NT2/D1 (cell line): ENCODE measurements around the gene AP5Z1.

Experiments
- DNase-seq: peaks from one replicate; pipeline ENCODE4 v3.0.0-alpha.2; 2011; ENCODE audit warnings: low read depth, low spot score
- H3K27me3 ChIP-seq: 2 replicates; pipeline ENCODE4 v1.6.0; 2011; ENCODE audit warnings: mild to moderate bottlenecking; ENCODE audit not compliant: insufficient read length, insufficient read depth
- H3K36me3 ChIP-seq: 2 replicates; pipeline ENCODE4 v1.6.1; 2011; ENCODE audit warnings: mild to moderate bottlenecking, low read length, mixed read lengths; ENCODE audit not compliant: insufficient read depth, insufficient read length
- H3K4me1 ChIP-seq: 2 replicates; pipeline ENCODE4 v1.5.1; 2011; ENCODE audit not compliant: insufficient read depth, insufficient read length
- H3K4me3 ChIP-seq: 2 replicates; pipeline ENCODE4 v1.5.1; 2011; ENCODE audit warnings: low read depth; ENCODE audit not compliant: insufficient read length
- H3K9ac ChIP-seq: 2 replicates; pipeline ENCODE4 v1.6.0; 2011; ENCODE audit warnings: low read depth; ENCODE audit not compliant: insufficient read length
- H3K9me3 ChIP-seq: 2 replicates; pipeline ENCODE4 v1.5.1; 2011; ENCODE audit warnings: mild to moderate bottlenecking, low read length; ENCODE audit not compliant: insufficient read depth
- SUZ12 ChIP-seq: IDR thresholded peaks from 2 replicates; pipeline ENCODE4 v1.6.1; 2011; ENCODE audit not compliant: insufficient read length, insufficient read depth; ENCODE audit errors: extremely low read depth
- YY1 ChIP-seq: IDR thresholded peaks from 2 replicates; pipeline ENCODE4 v1.6.1; 2011; ENCODE audit not compliant: insufficient read length, insufficient read depth
- ZNF274 ChIP-seq: IDR thresholded peaks from 2 replicates; pipeline ENCODE4 v1.6.1; 2011; ENCODE audit warnings: mild to moderate bottlenecking, low read depth, low read length

AP5Z1 gene

GRCh38 chr7:4808026-4808425 lies 32.6 kb downstream of the AP5Z1 start:
- H3K9ac ChIP-seq: no peak overlapping the region
- H3K36me3 ChIP-seq: peaks cover 9% of the 10 kb centered on the region
- TF ChIP-seq YY1 (no peak), ZNF274 (no peak), SUZ12 (no peak)
- peaks cover 13% of the 10 kb centered on the region for H3K4me1 ChIP-seq
- H3K9me3 ChIP-seq: no peaks in the 10 kb centered on the region
- H3K27me3 ChIP-seq: no peaks in the 10 kb centered on the region
- no peak overlapping the region for H3K4me3 ChIP-seq
- DNase-seq: no peak

GRCh38 chr7:4808565-4808964 lies 33.1 kb downstream of the AP5Z1 start:
- H3K4me3 ChIP-seq: no peak overlapping the region
- no peak overlapping the region for H3K9ac ChIP-seq
- TF ChIP-seq ZNF274: no peak
- no peak for TF ChIP-seq YY1
- no peak for TF ChIP-seq SUZ12
- no peaks in the 10 kb centered on the region for H3K9me3 ChIP-seq
- H3K4me1 ChIP-seq: peaks cover 13% of the 10 kb centered on the region
- no peak for DNase-seq
- H3K36me3 ChIP-seq: peaks cover 13% of the 10 kb centered on the region
- no peaks in the 10 kb centered on the region for H3K27me3 ChIP-seq

DNA sequence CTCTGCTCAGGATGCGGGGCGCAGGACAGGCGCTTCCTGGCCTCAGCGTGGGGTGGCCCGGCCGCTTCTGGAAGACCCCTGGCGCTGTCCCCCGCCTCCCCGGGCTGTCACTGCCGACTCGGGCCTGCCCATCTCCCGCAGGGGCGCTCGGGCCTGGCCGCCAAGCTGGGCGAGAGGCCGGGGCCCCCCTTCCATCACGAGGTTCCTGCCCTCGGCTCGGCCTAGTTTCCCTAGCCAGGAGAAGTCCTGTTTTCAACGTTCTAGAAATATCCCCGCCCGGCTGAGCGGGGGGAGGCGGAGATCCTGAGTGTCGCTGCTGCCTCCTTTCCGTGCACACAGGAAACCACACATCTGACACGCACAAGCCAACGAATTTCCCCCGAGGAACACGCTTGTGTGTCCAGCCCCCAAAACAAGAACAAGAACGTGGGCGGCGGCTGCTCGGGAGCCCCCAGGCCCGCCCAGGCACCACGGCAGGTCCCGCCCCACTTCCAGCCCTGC lies 33.7 kb downstream of the AP5Z1 start:
- no peaks in the 10 kb centered on the region for H3K9me3 ChIP-seq
- peak overlapping the region; percentile 21 for H3K9ac ChIP-seq
- no peak for TF ChIP-seq SUZ12
- no peak for TF ChIP-seq ZNF274
- no peak for TF ChIP-seq YY1
- no peaks in the 10 kb centered on the region for H3K27me3 ChIP-seq
- DNase-seq: no peak
- H3K36me3 ChIP-seq: peaks cover 13% of the 10 kb centered on the region
- H3K4me3 ChIP-seq: no peak overlapping the region
- peaks cover 11% of the 10 kb centered on the region for H3K4me1 ChIP-seq

DNA sequence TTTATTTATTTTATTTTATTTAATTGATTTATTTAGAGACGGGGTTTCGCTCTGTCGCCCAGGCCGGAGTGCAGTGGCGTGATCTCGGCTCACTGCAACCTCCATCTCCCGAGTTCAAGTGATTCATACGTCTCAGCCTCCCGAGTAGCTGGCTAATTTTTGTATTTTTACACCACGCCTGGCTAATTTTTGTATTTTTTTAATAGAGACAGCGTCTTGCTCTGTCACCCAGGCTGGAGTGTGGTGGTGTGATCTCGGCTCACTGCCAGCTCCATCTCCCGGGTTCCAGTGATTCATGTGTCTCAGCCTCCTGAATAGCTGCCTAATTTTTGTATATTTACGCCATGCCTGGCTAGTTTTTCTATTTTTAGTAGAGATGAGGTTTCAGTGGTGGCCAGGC lies 34.2 kb downstream of the AP5Z1 start:
- Histone ChIP-seq H3K4me1 (peaks cover 9% of the 10 kb centered on the region), H3K9ac (no peak overlapping the region), H3K27me3 (no peaks in the 10 kb centered on the region), H3K9me3 (no peaks in the 10 kb centered on the region), H3K4me3 (no peak overlapping the region), H3K36me3 (peaks cover 13% of the 10 kb centered on the region)
- no peak for DNase-seq
- TF ChIP-seq YY1 (no peak), ZNF274 (no peak), SUZ12 (no peak)

DNA sequence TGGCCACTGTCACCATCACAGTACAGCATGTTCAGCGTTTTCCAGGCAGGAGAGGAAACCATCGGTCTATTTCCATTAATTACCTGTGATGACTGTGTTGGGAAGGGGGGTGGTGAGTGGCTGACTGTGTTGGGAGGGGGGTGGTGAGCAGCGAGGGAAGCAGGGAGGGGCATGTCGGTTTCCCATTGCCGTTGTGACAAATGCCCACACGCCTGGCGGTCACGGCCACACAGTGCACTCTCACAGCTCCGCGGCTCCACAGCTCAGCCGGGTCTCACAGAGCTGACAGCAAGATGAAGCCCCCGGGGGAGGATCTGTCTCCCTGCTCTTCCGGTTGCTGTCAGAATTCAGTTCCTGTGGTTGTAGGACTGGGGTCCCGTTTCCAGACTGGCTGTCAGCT lies 39.0 kb downstream of the AP5Z1 start:
- H3K27me3 ChIP-seq: no peaks in the 10 kb centered on the region
- peaks cover 8% of the 10 kb centered on the region for H3K36me3 ChIP-seq
- peaks cover 10% of the 10 kb centered on the region for H3K4me1 ChIP-seq
- no peak overlapping the region for H3K9ac ChIP-seq
- no peak for TF ChIP-seq YY1
- TF ChIP-seq SUZ12: no peak
- no peak for TF ChIP-seq ZNF274
- no peak overlapping the region for H3K4me3 ChIP-seq
- no peaks in the 10 kb centered on the region for H3K9me3 ChIP-seq
- no peak for DNase-seq

GRCh38 chr7:4815121-4815520 lies 39.7 kb downstream of the AP5Z1 start:
- peaks cover 10% of the 10 kb centered on the region for H3K4me1 ChIP-seq
- no peaks in the 10 kb centered on the region for H3K9me3 ChIP-seq
- no peaks in the 10 kb centered on the region for H3K27me3 ChIP-seq
- H3K36me3 ChIP-seq: peaks cover 8% of the 10 kb centered on the region
- TF ChIP-seq ZNF274 (no peak), SUZ12 (no peak), YY1 (no peak)
- H3K4me3 ChIP-seq: no peak overlapping the region
- no peak overlapping the region for H3K9ac ChIP-seq
- no peak for DNase-seq

GRCh38 chr7:4815609-4816418 lies 40.4 kb downstream of the AP5Z1 start:
- peaks cover 11% of the 10 kb centered on the region for H3K4me1 ChIP-seq
- H3K9ac ChIP-seq: peak overlapping the region; percentile 10
- DNase-seq: no peak
- H3K36me3 ChIP-seq: peaks cover 5% of the 10 kb centered on the region
- TF ChIP-seq ZNF274: no peak
- no peak for TF ChIP-seq SUZ12
- no peak for TF ChIP-seq YY1
- no peak overlapping the region for H3K4me3 ChIP-seq
- H3K9me3 ChIP-seq: no peaks in the 10 kb centered on the region
- no peaks in the 10 kb centered on the region for H3K27me3 ChIP-seq
